CD4-positive, alpha-beta T cell treated with Interleukin-4 for 1 hour (primary cell): Measurements from ENCODE around the gene DLL3.

Source experiments
- DNase-seq, 2 donors: peaks; one replicate each; pipeline ENCODE4 v3.0.0-alpha.2; 2020 to 2022

DLL3 gene

GRCh38 chr19:39518458-39518857, 19.7 kb downstream of the DLL3 start:
- DNase-seq: no peak

GRCh38 chr19:39518975-39519374, 20.2 kb downstream of the DLL3 start:
- DNase-seq: no peak

GRCh38 chr19:39520541-39521484, 22.1 kb downstream of the DLL3 start:
- DNase-seq: no peak

- DNase-seq: peak in 1 of 2 donors; percentile 26
Observed at GRCh38 chr19:39524495-39524894, 25.7 kb downstream of the DLL3 start.

GRCh38 chr19:39525205-39525604, 26.5 kb downstream of the DLL3 start:
- no peak for DNase-seq

GRCh38 chr19:39531834-39532232, 33.1 kb downstream of the DLL3 start:
- no peak for DNase-seq

- DNase-seq: peak; percentile 95
Observed at GRCh38 chr19:39532233-39533002, 33.7 kb downstream of the DLL3 start, which contains the start of gene EID2B. Gene EID2B (minus strand): TSS chr19:39532852. CDS start chr19:39532802, 50 bp downstream.

- no peak for DNase-seq
Observed at GRCh38 chr19:39533003-39533512, 34.3 kb downstream of the DLL3 start.

GRCh38 chr19:39533791-39534190, 35.0 kb downstream of the DLL3 start:
- no peak for DNase-seq

GRCh38 chr19:39539165-39539517, 40.4 kb downstream of the DLL3 start:
- DNase-seq: peak in 1 of 2 donors; percentile 22

- peak; percentile 94 to 95 for DNase-seq
Observed at GRCh38 chr19:39539518-39540332, 41.0 kb downstream of the DLL3 start, which contains the start of gene EID2. Gene EID2 (minus strand): TSS chr19:39540161. CDS start chr19:39540079, 82 bp downstream.

GRCh38 chr19:39540333-39540673, 41.6 kb downstream of the DLL3 start:
- DNase-seq: no peak

- DNase-seq: no peak
Observed at GRCh38 chr19:39542206-39542605, 43.5 kb downstream of the DLL3 start.

- DNase-seq: no peak
Observed at GRCh38 chr19:39543477-39543857, 44.7 kb downstream of the DLL3 start.

- DNase-seq: no peak
Observed at GRCh38 chr19:39544226-39544903, 45.6 kb downstream of the DLL3 start.

- peak in 1 of 2 donors; percentile 60 for DNase-seq
Observed at GRCh38 chr19:39544911-39545310, 46.2 kb downstream of the DLL3 start.

- no peak for DNase-seq
Observed at GRCh38 chr19:39546599-39546998, 47.9 kb downstream of the DLL3 start.

- DNase-seq: no peak
Observed at GRCh38 chr19:39550197-39550596, 51.5 kb downstream of the DLL3 start.

GRCh38 chr19:39553082-39553652, 54.4 kb downstream of the DLL3 start:
- no peak for DNase-seq

- DNase-seq: no peak
Observed at GRCh38 chr19:39554701-39555311, 56.1 kb downstream of the DLL3 start.

GRCh38 chr19:39555883-39556282, 57.1 kb downstream of the DLL3 start:
- DNase-seq: no peak
